NCI-H524 treated with DMSO at 0.1 percent for 48 hours (cell line): Measurements from ENCODE around the gene GMPPA.

Experiments
- DNase-seq: peaks from one replicate; lab custom pipeline; 2025; lab: John Stamatoyannopoulos, UW

GMPPA gene

DNA sequence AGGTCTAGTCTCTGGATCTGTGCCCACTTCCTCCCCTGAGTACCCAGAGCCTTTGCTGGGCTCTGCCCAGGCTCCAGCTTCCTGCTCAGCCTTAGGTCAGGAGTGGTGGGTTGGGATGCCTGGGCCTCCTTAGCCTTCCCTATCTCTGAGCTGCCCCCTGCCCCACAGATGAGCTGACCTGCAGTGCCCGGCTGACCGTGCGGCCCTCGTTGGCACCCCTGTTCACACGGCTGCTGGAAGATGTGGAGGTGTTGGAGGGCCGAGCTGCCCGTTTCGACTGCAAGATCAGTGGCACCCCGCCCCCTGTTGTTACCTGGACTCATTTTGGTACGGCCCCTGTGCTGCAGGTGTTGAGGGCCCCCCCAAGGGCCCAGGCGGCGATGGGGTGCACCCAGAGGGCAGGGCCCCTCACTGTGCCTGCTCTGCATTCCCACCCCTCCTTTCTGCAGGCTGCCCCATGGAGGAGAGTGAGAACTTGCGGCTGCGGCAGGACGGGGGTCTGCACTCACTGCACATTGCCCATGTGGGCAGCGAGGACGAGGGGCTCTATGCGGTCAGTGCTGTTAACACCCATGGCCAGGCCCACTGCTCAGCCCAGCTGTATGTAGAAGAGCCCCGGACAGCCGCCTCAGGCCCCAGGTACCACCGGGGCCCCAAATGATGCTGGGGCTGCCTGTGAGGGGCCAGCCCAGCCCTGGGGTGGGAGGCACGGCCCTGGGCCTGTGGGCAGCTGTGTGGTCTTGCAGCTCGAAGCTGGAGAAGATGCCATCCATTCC, 30.1 kb upstream of the GMPPA start:
- DNase-seq: no peak

DNA sequence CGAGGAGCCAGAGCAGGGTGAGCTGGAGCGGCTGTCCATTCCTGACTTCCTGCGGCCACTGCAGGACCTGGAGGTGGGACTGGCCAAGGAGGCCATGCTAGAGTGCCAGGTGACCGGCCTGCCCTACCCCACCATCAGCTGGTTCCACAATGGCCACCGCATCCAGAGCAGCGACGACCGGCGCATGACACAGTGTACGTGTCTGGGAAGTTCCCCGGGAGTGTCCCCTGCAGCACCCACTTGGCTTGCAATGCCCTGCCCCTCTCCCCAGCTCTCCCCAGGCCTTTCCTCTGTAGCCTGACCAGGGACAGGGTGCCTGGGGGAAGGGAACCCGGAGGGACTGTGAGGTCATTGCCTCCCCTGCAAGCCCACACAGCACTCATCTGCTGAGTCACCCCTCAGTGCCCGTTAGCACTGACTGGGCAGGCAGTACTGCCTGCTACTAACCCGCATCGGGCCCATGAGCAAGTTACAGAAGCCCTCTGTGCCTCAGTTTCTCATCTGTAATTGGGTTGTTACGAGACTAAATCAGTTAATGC, 29.4 kb upstream of the GMPPA start:
- DNase-seq: no peak

DNA sequence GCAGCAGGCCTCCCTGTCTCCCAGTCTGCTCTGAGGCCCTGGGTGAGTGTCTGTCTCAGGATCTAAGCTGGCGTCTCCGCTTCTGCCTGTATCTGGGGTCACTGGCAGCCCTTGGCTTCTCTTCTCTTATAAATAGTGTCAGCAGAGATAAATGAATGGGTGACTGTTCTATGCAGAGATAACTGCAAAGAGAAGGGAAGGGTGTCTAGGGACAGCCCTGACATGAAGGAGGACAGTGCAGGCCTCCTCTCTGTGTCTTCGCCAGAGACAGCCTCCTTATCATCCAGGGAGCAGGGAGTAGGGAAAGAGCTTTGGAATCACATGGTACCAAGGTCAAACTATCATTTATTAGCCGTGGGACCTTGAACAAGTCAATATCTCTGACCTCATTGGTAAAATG, 28.3 kb upstream of the GMPPA start:
- DNase-seq: no peak

DNA sequence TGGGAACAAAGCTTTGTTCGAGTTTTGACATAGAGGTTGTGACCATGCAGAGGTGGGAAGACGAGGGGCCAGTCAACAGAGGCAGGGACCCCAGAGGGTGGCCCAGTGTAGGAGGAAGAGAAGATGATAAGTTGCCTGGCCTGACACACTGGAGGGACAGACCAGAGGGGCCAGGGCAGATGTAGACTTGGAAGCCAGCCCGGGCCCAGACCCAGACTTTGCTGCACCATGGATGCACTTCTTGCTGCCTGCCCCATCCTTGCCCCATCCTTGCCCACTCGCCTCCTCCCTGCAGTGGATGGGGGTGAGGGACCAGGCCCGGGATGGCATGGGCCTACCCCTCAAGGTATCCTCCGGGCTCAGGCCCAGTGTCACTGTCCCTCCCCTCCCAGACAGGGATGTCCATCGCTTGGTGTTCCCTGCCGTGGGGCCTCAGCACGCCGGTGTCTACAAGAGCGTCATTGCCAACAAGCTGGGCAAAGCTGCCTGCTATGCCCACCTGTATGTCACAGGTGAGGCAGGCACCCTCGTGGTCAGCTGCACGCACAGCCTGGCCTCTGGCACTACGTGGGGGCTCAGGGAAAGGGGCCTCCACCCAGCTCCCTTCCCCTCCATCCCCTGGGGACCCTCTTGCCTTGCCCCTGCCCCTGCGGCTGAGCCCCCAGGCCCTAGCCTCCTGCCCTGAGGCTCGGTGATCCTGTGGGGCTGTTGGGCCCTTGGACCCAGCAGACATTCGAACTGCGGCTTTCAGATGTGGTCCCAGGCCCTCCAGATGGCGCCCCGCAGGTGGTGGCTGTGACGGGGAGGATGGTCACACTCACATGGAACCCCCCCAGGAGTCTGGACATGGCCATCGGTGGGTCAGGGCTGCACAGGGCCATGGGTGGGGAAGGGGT, 27.0 kb upstream of the GMPPA start:
- DNase-seq: no peak

DNA sequence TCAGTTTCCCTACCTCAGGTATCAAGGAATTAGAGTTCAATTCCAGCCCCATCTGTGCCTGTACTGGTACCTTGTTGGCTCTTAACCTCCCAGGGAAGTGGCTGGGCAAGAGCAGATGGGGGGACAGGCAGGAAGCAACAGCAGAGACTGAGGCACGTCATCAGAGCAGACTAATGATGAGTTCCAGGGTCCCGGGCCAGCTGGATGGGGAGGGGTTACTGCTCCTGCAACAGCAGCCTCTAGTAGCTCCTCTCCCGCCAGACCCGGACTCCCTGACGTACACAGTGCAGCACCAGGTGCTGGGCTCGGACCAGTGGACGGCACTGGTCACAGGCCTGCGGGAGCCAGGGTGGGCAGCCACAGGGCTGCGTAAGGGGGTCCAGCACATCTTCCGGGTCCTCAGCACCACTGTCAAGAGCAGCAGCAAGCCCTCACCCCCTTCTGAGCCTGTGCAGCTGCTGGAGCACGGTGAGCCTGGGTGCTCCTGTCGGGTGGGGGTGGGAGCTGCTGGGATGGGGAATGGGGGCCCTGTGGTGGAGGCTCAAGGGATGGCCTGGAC, 26.0 kb upstream of the GMPPA start:
- DNase-seq: no peak

DNA sequence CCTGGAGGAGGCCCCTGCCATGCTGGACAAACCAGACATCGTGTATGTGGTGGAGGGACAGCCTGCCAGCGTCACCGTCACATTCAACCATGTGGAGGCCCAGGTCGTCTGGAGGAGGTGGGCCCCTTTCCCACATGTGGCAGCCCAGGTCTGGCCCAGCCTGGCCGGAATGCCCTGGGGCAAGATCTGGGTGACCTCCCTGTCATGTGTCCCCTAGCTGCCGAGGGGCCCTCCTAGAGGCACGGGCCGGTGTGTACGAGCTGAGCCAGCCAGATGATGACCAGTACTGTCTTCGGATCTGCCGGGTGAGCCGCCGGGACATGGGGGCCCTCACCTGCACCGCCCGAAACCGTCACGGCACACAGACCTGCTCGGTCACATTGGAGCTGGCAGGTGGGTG, 25.2 kb upstream of the GMPPA start:
- DNase-seq: no peak

DNA sequence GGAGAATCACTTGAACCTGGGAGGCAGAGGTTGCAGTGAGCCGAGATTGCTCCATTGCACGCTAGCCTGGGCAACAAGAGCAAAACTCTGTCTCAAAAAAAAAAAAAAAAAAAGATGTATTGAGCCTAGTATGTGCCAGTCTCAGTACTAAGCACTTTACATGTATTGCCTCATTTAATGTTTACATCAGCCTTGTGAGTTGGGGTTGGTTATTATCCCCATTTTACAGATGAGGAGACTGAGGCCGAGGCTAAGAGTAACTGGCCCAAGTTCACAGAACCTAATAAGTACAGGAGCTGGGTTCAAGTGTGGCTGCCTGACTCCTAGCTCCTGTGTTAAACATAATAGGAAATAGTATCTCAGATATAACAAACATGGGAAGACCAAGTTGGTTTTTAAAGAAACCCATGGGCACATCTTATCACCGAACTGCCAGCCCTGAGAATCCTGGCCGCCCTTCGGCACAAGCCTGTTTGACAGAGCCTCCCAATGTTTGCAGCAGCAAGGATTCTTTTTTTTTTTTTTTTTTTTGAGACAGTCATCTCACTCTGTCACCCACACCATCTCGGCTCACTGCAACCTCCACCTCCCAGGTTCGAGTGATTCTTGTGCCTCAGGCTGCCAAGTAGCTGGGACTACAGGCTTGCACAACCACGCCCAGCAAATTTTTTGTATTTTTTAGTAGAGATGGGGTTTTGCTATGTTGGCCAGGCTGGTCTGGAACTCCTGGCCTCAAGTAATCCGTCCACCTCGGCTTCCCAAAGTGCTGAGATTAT, 24.2 kb upstream of the GMPPA start:
- no peak for DNase-seq

DNA sequence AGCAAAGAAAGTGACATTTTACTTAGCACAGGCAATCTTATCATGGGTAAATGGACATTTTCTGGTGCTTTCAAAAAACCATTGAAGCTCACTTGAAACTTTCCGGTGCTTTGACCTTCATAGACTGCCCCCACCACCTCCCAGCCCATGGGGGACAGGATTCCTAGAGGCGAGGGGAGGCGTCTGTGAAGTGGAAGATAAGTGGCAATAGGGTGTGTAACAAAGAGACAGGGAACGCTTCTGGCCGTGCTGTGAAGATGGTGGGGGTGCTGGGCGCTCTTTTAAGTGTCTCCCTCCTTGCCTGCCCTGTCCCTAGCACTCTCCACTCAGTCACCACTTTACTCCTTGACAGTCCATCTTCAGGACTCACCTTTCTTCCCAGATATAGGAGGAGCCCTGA, 23.4 kb upstream of the GMPPA start:
- no peak for DNase-seq

DNA sequence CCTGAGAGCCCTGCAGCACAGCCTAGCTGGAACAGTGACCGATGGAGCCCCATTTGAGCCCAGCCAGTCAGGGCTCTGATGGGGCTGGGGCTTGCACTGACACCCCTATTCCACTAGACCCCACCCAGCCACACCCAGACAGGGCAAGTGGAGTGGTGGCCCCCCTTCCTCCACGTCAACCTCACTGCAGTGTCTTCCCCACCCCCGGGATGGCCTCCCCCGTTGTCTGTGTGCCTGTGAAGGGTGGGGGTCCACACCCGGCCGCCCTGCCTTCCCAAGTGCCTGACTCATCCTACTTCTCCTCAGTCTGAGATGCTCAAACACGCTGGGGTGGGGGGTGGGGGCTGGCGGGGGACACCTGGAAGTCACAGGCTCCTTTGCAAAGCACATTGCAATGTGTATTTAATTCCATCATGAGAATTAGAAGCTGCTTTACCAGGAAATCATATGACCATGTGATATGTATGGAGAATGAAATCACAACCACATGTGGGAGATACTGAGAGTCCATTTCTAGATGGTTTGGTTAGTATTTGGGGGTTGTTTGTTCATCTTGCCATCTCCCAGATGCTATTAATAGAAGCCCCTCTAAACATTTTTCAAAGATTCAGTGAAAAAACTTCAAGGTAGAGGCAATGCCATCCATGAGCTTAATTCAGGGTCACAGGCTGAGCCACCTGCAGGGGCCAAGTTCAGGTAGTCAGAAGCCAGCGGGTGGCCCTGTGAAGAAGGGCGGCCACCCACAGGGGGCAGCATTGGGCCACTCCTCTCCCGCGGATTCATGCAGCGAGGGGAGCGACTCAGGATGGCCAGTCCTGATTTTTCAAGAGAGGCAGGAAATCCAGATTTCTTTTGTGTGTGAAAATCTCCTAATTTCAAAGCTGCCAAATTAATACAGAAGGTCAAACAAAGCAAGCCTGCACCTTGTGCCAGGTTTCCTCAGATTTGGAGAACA, 22.7 kb upstream of the GMPPA start:
- no peak for DNase-seq

DNA sequence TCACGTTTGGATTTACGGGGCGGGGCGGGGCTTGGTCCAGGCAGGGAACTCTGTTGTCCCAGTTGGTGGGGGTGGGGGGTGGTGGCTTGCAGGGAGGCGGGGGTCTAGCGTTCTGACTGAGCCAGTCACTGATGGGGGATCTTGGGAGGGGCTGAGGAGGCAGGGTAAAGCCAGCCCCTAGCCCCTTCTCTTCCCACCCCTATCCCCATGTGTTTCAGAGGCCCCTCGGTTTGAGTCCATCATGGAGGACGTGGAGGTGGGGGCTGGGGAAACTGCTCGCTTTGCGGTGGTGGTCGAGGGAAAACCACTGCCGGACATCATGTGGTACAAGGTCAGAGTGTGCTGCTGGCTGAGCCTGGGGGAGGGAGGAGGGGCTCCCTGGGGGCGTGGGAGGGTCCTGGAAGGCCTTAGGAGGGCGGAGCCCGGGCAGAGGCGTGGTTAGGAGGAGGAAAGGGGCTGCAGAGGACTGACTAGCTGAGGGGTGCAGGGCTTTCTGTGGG, 22.0 kb upstream of the GMPPA start:
- no peak for DNase-seq

DNA sequence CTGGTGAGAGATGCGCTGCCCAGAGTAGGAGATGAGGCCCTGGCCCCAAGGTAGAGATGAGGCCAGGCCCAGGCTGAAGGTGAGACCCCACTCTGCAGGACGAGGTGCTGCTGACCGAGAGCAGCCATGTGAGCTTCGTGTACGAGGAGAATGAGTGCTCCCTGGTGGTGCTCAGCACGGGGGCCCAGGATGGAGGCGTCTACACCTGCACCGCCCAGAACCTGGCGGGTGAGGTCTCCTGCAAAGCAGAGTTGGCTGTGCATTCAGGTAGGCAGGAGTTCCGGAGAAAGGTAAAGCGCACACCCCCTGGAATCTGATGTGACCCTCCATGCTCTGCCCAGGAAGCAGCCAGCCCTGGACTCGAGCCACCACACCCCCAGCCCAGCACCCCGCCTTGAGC, 21.5 kb upstream of the GMPPA start:
- no peak for DNase-seq

DNA sequence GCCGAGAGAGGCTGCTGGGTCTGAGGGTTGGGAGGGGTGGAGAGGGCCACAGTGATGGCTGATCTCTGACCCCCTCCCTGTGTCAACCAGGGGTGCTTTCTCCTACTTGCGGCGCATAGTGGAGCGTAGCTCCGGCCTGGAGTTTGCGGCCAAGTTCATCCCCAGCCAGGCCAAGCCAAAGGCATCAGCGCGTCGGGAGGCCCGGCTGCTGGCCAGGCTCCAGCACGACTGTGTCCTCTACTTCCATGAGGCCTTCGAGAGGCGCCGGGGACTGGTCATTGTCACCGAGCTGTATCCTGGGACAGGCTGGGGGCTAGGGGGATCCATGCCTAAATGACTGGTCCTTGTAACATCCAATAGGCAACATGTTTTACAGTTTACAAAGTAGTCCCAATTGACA, 20.9 kb upstream of the GMPPA start:
- DNase-seq: no peak

DNA sequence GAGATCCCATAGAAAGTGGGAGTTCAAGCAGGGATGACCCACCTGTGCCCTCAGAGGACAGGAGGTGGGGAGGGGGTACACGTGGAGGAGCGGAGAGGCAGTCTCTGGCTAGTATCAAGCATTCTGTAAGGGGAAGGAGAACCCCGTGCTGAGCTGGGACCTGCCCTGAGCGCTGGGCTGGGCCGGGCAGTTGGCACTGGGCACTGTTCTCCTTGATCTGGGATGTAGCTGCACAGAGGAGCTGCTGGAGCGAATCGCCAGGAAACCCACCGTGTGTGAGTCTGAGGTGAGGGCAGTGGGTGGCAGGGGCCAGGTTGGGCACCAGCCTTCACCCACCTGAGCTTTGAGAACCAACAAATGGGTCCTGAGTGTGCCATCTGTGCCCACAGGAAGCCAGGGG, 19.8 kb upstream of the GMPPA start:
- no peak for DNase-seq

DNA sequence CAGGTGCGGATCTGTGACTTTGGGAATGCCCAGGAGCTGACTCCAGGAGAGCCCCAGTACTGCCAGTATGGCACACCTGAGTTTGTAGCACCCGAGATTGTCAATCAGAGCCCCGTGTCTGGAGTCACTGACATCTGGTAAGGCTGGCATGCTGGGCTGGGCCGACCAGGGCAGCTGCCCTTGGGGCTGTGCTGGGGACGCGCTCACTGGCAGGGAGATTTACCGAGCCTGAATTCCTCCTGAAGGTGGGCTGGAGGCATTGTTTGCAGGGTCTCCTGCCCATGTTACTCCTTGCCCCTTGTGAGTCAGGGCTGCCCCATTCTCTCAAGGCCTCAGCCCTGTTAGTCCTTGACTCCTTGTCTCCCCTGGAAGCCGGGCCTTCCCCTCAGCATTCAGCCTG, 18.7 kb upstream of the GMPPA start:
- no peak for DNase-seq

DNA sequence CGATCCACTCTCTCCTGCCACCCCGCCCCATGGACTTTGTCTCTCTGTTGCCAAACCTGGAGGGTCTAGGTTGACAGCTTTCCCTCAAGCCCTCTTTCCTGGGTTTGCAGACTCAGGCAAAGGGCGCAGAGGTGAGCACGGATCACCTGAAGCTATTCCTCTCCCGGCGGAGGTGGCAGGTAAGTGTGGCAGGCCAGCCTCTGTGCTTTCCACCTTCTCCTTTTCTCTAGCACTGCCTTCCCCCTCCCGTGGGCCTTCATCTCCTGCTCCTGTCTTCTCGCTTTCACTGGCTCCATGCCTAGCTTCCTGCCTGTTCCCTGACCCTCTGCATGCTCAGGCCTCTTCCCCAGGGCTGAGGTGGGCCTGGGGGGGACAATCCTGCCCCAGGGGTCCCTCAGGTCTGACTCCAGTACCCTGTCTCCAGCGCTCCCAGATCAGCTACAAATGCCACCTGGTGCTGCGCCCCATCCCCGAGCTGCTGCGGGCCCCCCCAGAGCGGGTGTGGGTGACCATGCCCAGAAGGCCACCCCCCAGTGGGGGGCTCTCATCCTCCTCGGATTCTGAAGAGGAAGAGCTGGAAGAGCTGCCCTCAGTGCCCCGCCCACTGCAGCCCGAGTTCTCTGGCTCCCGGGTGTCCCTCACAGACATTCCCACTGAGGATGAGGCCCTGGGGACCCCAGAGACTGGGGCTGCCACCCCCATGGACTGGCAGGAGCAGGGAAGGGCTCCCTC, 15.9 kb upstream of the GMPPA start:
- DNase-seq: no peak

DNA sequence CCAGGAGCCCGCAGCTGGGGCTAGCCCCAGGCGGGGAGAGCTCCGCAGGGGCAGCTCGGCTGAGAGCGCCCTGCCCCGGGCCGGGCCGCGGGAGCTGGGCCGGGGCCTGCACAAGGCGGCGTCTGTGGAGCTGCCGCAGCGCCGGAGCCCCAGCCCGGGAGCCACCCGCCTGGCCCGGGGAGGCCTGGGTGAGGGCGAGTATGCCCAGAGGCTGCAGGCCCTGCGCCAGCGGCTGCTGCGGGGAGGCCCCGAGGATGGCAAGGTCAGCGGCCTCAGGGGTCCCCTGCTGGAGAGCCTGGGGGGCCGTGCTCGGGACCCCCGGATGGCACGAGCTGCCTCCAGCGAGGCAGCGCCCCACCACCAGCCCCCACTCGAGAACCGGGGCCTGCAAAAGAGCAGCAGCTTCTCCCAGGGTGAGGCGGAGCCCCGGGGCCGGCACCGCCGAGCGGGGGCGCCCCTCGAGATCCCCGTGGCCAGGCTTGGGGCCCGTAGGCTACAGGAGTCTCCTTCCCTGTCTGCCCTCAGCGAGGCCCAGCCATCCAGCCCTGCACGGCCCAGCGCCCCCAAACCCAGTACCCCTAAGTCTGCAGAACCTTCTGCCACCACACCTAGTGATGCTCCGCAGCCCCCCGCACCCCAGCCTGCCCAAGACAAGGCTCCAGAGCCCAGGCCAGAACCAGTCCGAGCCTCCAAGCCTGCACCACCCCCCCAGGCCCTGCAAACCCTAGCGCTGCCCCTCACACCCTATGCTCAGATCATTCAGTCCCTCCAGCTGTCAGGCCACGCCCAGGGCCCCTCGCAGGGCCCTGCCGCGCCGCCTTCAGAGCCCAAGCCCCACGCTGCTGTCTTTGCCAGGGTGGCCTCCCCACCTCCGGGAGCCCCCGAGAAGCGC, 15.0 kb upstream of the GMPPA start:
- no peak for DNase-seq

DNA sequence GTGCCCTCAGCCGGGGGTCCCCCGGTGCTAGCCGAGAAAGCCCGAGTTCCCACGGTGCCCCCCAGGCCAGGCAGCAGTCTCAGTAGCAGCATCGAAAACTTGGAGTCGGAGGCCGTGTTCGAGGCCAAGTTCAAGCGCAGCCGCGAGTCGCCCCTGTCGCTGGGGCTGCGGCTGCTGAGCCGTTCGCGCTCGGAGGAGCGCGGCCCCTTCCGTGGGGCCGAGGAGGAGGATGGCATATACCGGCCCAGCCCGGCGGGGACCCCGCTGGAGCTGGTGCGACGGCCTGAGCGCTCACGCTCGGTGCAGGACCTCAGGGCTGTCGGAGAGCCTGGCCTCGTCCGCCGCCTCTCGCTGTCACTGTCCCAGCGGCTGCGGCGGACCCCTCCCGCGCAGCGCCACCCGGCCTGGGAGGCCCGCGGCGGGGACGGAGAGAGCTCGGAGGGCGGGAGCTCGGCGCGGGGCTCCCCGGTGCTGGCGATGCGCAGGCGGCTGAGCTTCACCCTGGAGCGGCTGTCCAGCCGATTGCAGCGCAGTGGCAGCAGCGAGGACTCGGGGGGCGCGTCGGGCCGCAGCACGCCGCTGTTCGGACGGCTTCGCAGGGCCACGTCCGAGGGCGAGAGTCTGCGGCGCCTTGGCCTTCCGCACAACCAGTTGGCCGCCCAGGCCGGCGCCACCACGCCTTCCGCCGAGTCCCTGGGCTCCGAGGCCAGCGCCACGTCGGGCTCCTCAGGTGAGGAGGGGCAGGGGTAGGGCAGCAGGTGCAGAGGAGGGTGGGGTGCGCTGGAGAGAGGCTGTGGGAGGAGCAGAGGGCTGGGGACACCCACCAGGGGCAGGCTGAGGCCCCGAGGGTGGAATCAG, 14.1 kb upstream of the GMPPA start:
- no peak for DNase-seq

DNA sequence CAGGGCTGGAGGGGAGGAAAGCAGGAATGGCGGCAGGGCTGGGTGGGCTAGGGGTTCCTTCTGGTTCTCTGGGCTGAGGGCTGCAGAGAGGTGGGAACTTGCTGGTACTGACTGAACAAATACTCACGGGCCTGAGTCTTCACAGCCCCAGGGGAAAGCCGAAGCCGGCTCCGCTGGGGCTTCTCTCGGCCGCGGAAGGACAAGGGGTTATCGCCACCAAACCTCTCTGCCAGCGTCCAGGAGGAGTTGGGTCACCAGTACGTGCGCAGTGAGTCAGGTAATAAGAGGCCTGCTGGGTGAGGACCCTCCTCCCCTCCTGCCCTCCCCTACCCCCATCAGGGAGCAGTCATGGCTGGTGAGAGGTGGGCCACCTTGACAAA, 13.5 kb upstream of the GMPPA start:
- DNase-seq: no peak
